GM12864 (cell line): ENCODE data around the gene GRIN1.

Source experiments
- DNase-seq: peaks from one replicate; pipeline ENCODE4 v3.0.0-alpha.2; 2011; ENCODE audit warnings: low read depth
- H3K4me3 ChIP-seq: 2 replicates; pipeline ENCODE4 v1.5.1; 2011; ENCODE audit warnings: mild to moderate bottlenecking, low read depth, low read length, control low read depth
- TF ChIP-seq, protein P1 (sequence below): IDR thresholded peaks from 2 replicates; pipeline ENCODE4 v1.5.1; 2011; ENCODE audit warnings: low read depth, mild to moderate bottlenecking, moderate library complexity, low read length, control low read depth, inconsistent platforms; ENCODE audit errors: missing control alignments

GRIN1 gene

DNA sequence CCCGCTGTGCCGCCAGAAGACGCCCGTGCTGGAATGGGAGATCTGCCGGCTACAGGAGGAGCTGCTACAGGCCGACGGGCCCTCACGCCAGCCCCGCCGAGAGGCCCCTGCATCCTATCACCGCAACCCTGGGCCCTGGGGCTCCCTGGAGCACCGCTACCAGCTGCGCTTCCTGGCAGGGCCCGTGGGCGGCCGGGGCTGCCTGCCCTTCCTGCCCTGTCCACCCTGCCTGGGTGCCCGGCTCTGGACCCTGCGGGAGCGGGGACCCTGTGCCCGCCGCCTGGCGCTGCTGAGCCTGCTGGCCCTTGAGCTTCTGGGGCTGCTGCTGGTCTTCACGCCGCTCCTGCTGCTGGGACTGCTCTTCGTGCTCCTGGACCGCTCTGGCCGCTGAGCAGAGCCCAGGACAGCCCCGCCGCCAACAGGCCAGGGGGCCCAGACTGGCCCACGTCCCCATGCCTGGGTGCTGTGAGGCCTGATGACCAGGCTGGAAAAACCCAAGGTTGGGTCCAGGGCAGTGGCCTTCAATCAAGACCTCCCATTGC, 79.3 kb downstream of the GRIN1 start:
- TF ChIP-seq, protein P1, sequence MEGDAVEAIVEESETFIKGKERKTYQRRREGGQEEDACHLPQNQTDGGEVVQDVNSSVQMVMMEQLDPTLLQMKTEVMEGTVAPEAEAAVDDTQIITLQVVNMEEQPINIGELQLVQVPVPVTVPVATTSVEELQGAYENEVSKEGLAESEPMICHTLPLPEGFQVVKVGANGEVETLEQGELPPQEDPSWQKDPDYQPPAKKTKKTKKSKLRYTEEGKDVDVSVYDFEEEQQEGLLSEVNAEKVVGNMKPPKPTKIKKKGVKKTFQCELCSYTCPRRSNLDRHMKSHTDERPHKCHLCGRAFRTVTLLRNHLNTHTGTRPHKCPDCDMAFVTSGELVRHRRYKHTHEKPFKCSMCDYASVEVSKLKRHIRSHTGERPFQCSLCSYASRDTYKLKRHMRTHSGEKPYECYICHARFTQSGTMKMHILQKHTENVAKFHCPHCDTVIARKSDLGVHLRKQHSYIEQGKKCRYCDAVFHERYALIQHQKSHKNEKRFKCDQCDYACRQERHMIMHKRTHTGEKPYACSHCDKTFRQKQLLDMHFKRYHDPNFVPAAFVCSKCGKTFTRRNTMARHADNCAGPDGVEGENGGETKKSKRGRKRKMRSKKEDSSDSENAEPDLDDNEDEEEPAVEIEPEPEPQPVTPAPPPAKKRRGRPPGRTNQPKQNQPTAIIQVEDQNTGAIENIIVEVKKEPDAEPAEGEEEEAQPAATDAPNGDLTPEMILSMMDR: no peak
- no peak for DNase-seq
- no peak overlapping the region for H3K4me3 ChIP-seq
